HG03354 (cell line): Measurements from ENCODE around the gene CCAR1.
"Not testable (repeated sequence)": the region's sequence is repeated elsewhere in the genome, so short reads cannot be mapped to it uniquely, and the experiment has no call there.

Source experiments
- ATAC-seq: cut with Tn5 transposase; IDR thresholded peaks from one replicate; pipeline ENCODE4 v1.9.1; 2021; ENCODE audit warnings: mild to moderate bottlenecking; ENCODE audit not compliant: unreplicated experiment, poor library complexity, severe bottlenecking

Gene CCAR1

GRCh38 chr10:68720793-68721672, at the start of gene CCAR1:
Gene CCAR1 (plus strand): TSS chr10:68721239. CDS start chr10:68722505, 1,266 bp downstream.
- ATAC-seq: peak; percentile 99

- no peak for ATAC-seq
Observed at GRCh38 chr10:68684413-68684812, 36.6 kb upstream of the CCAR1 start.

GRCh38 chr10:68696018-68696417, 25.0 kb upstream of the CCAR1 start:
- ATAC-seq: no peak

- no peak for ATAC-seq
Observed at GRCh38 chr10:68697106-68697505, 23.9 kb upstream of the CCAR1 start.

GRCh38 chr10:68700197-68700596, 20.8 kb upstream of the CCAR1 start:
- no peak for ATAC-seq

GRCh38 chr10:68705548-68705947, 15.5 kb upstream of the CCAR1 start:
- ATAC-seq: no peak

- ATAC-seq: not testable (repeated sequence)
Observed at GRCh38 chr10:68708987-68709386, 12.1 kb upstream of the CCAR1 start.

GRCh38 chr10:68713065-68713464, 8.0 kb upstream of the CCAR1 start:
- not testable (repeated sequence) for ATAC-seq

- no peak for ATAC-seq
Observed at GRCh38 chr10:68717435-68717834, 3.6 kb upstream of the CCAR1 start.

- ATAC-seq: no peak
Observed at GRCh38 chr10:68721673-68722335, 765 bp downstream of the CCAR1 start.

- no peak for ATAC-seq
Observed at GRCh38 chr10:68725016-68725415, 4.0 kb downstream of the CCAR1 start.

GRCh38 chr10:68727146-68727545, 6.1 kb downstream of the CCAR1 start:
- no peak for ATAC-seq

- no peak for ATAC-seq
Observed at GRCh38 chr10:68732651-68733050, 11.6 kb downstream of the CCAR1 start.

GRCh38 chr10:68734349-68734748, 13.3 kb downstream of the CCAR1 start:
- no peak for ATAC-seq

- no peak for ATAC-seq
Observed at GRCh38 chr10:68735119-68735518, 14.1 kb downstream of the CCAR1 start.

GRCh38 chr10:68735739-68736138, 14.7 kb downstream of the CCAR1 start:
- ATAC-seq: not testable (repeated sequence)

- not testable (repeated sequence) for ATAC-seq
Observed at GRCh38 chr10:68740676-68741075, 19.6 kb downstream of the CCAR1 start.

- ATAC-seq: no peak
Observed at GRCh38 chr10:68742397-68742796, 21.4 kb downstream of the CCAR1 start.

GRCh38 chr10:68752711-68753350, 31.8 kb downstream of the CCAR1 start:
- ATAC-seq: no peak

GRCh38 chr10:68756246-68756645, 35.2 kb downstream of the CCAR1 start:
- ATAC-seq: no peak

GRCh38 chr10:68756766-68757165, 35.7 kb downstream of the CCAR1 start:
- ATAC-seq: no peak
